IMR-90 (cell line): ENCODE data around the gene MYL10. TPM values are rescaled to one million over a fixed set of nuclear protein-coding genes. Genes with fewer than 3 reads are reported as not detected.

Experiments
- ATAC-seq: fragments of 200-7000 bp; cut with Tn5 transposase; 2 replicates; pipeline ENCODE4 v1.9.1; 2020; ENCODE audit warnings: low read depth, mild to moderate bottlenecking, moderate library complexity
- BruUV-seq: library from RNA; stranded (reverse); fragments of 400-500 nt; replicated peaks from 2 replicates; lab custom pipeline; 2021; lab: Mats Ljungman, UMichigan
- CTCF ChIA-PET: fragments of 300-600 bp; formaldehyde crosslinking; extraction: SDS; loops from one replicate; lab custom pipeline; 2021; ENCODE audit warnings: antibody characterized with exemption; lab: Yijun Ruan, JAX
- POLR2A ChIA-PET: fragments of 300-600 bp; sonication (Branson Sonifier 250); formaldehyde crosslinking; loops from one replicate; lab custom pipeline; 2022; ENCODE audit warnings: antibody characterized with exemption; ENCODE audit not compliant: unreplicated experiment; lab: Charles Lee
- DNase-seq: peaks from one replicate; pipeline ENCODE4 v3.0.0; 2013
- H2AFZ ChIP-seq: replicated peaks from 2 replicates; pipeline ENCODE3; 2013; ENCODE audit warnings: low read length, mild to moderate bottlenecking; ENCODE audit not compliant: poor library complexity
- H2AK5ac ChIP-seq: 2 replicates; pipeline ENCODE4 v1.6.1; 2013; ENCODE audit warnings: low read depth, low read length, inconsistent platforms
- H2AK9ac ChIP-seq: replicated peaks from 2 replicates; pipeline ENCODE3; 2013; ENCODE audit warnings: mild to moderate bottlenecking, low read depth, low read length, moderate library complexity; ENCODE audit not compliant: poor library complexity
- H2BK120ac ChIP-seq: 2 replicates; pipeline ENCODE4 v1.6.1; 2013; ENCODE audit warnings: low read depth, low read length, inconsistent platforms
- H2BK15ac ChIP-seq: 3 replicates; pipeline ENCODE4 v1.6.1; 2013; ENCODE audit warnings: low read depth, low read length, inconsistent platforms
- H2BK20ac ChIP-seq: 2 replicates; pipeline ENCODE4 v1.6.1; 2013; ENCODE audit warnings: low read depth, mild to moderate bottlenecking, inconsistent platforms, low read length, moderate library complexity
- H2BK5ac ChIP-seq: 2 replicates; pipeline ENCODE4 v1.6.1; 2013; ENCODE audit warnings: mild to moderate bottlenecking, low read depth, low read length, inconsistent platforms; ENCODE audit not compliant: poor library complexity, severe bottlenecking
- H3K14ac ChIP-seq: replicated peaks from 2 replicates; pipeline ENCODE4 v1.6.1; 2013; ENCODE audit warnings: low read depth, low read length, inconsistent platforms
- H3K18ac ChIP-seq: 2 replicates; pipeline ENCODE4 v1.6.1; 2013; ENCODE audit warnings: low read depth, low read length, control low read depth
- H3K23ac ChIP-seq: 2 replicates; pipeline ENCODE4 v1.6.1; 2013; ENCODE audit warnings: low read depth, low read length, inconsistent platforms
- H3K27ac ChIP-seq: 2 replicates; pipeline ENCODE4 v1.5.1; 2013; ENCODE audit warnings: mild to moderate bottlenecking, control low read depth, low read length; ENCODE audit not compliant: insufficient read depth
- H3K27me3 ChIP-seq: 2 replicates; pipeline ENCODE4 v1.6.1; 2013; ENCODE audit warnings: low read length; ENCODE audit not compliant: control insufficient read depth, insufficient read depth
- H3K36me3 ChIP-seq: 2 replicates; pipeline ENCODE4 v1.6.1; 2013; ENCODE audit warnings: low read length, mixed read lengths; ENCODE audit not compliant: control insufficient read depth, insufficient read depth
- H3K4ac ChIP-seq: 2 replicates; pipeline ENCODE4 v1.6.1; 2013; ENCODE audit warnings: low read depth, low read length, inconsistent platforms
- H3K4me1 ChIP-seq: 2 replicates; pipeline ENCODE4 v1.6.1; 2013; ENCODE audit warnings: low read length, mixed read lengths; ENCODE audit not compliant: control insufficient read depth, insufficient read depth
- H3K4me2 ChIP-seq: 2 replicates; pipeline ENCODE4 v1.6.1; 2013; ENCODE audit warnings: low read depth, mild to moderate bottlenecking, control low read depth, low read length, moderate library complexity
- H3K4me3 ChIP-seq: 2 replicates; pipeline ENCODE4 v1.5.1; 2013; ENCODE audit warnings: low read depth, mild to moderate bottlenecking, control low read depth, low read length, moderate library complexity; ENCODE audit not compliant: insufficient read depth
- H3K56ac ChIP-seq: 2 replicates; pipeline ENCODE4 v1.6.1; 2013; ENCODE audit warnings: low read length, inconsistent platforms; ENCODE audit not compliant: insufficient read depth; ENCODE audit errors: extremely low read depth
- H3K79me1 ChIP-seq, 2 experiments: 2 replicates each; pipeline ENCODE4 v1.6.1; 2013; ENCODE audit warnings: low read length in 2 of 2, inconsistent platforms in 1 of 2, low read depth in 1 of 2
- H3K9ac ChIP-seq: 2 replicates; pipeline ENCODE4 v1.6.1; 2013; ENCODE audit warnings: low read depth, low read length, control low read depth
- H3K9me1 ChIP-seq: 2 replicates; pipeline ENCODE4 v1.6.1; 2013; ENCODE audit warnings: low read length, inconsistent platforms; ENCODE audit not compliant: insufficient read depth
- H3K9me3 ChIP-seq: 2 replicates; pipeline ENCODE4 v1.6.1; 2013; ENCODE audit warnings: low read length; ENCODE audit not compliant: control insufficient read depth, insufficient read depth
- H4K20me1 ChIP-seq: 2 replicates; pipeline ENCODE4 v1.6.1; 2013; ENCODE audit warnings: low read length, inconsistent platforms; ENCODE audit not compliant: insufficient read depth
- H4K5ac ChIP-seq: 2 replicates; pipeline ENCODE4 v1.6.1; 2013; ENCODE audit warnings: mild to moderate bottlenecking, low read depth, low read length, control low read depth
- H4K8ac ChIP-seq, 2 experiments: 2 replicates each; pipeline ENCODE4 v1.6.1; 2013; ENCODE audit warnings: low read depth in 2 of 2, low read length in 2 of 2, control low read depth in 1 of 2, inconsistent platforms in 1 of 2
- H4K91ac ChIP-seq: 2 replicates; pipeline ENCODE4 v1.6.1; 2013; ENCODE audit warnings: low read depth, low read length, inconsistent platforms; ENCODE audit not compliant: insufficient read depth
- BHLHE40 ChIP-seq: fragments of 150-350 bp; IDR thresholded peaks from 2 replicates; pipeline ENCODE4 v1.6.1; 2016; ENCODE audit warnings: mild to moderate bottlenecking, low read depth, low read length
- CEBPB ChIP-seq: IDR thresholded peaks from 2 replicates; pipeline ENCODE4 v1.6.1; 2012; ENCODE audit warnings: low read depth, low read length, improper control_type of control experiment
- CHD1 ChIP-seq: IDR thresholded peaks from 2 replicates; pipeline ENCODE4 v1.6.1; 2012; ENCODE audit warnings: low read depth, low read length, improper control_type of control experiment
- ELK1 ChIP-seq: fragments of 150-350 bp; IDR thresholded peaks from 2 replicates; pipeline ENCODE4 v1.6.1; 2016; ENCODE audit warnings: low read depth, mild to moderate bottlenecking, low read length, moderate library complexity, borderline replicate concordance
- FOS ChIP-seq: fragments of 150-350 bp; IDR thresholded peaks from 2 replicates; pipeline ENCODE4 v1.6.1; 2016; ENCODE audit warnings: low read depth, low read length
- MAFK ChIP-seq: IDR thresholded peaks from 2 replicates; pipeline ENCODE4 v1.6.1; 2012; ENCODE audit warnings: low read depth, low read length, improper control_type of control experiment
- MXI1 ChIP-seq: IDR thresholded peaks from 2 replicates; pipeline ENCODE4 v1.6.1; 2012; ENCODE audit warnings: low read depth, mild to moderate bottlenecking, low read length, moderate library complexity, borderline replicate concordance
- NFE2L2 ChIP-seq: fragments of 150-350 bp; IDR thresholded peaks from 2 replicates; pipeline ENCODE4 v1.6.1; 2016; ENCODE audit warnings: low read depth, mild to moderate bottlenecking, low read length
- POLR2A ChIP-seq: IDR thresholded peaks from 2 replicates; pipeline ENCODE4 v1.6.1; 2012; ENCODE audit warnings: mild to moderate bottlenecking, low read depth, low read length
- RAD21 ChIP-seq: IDR thresholded peaks from 2 replicates; pipeline ENCODE4 v1.6.1; 2012; ENCODE audit warnings: low read length, improper control_type of control experiment
- RCOR1 ChIP-seq: IDR thresholded peaks from 2 replicates; pipeline ENCODE4 v1.6.1; 2012; ENCODE audit warnings: mild to moderate bottlenecking, low read length, improper control_type of control experiment; ENCODE audit not compliant: insufficient replicate concordance
- RFX5 ChIP-seq: IDR thresholded peaks from 2 replicates; pipeline ENCODE4 v1.8.0; 2012; ENCODE audit warnings: low read depth, mild to moderate bottlenecking, low read length, moderate library complexity
- WGBS, 2 experiments: methylation state at CpG; one replicate each; pipeline versions ENCODE4 v1.1.5 to v1.1.7; 2013; ENCODE audit warnings: missing lambda C conversion rate in 2 of 2; ENCODE audit not compliant: insufficient read length in 1 of 2; ENCODE audit errors: extremely low coverage in 2 of 2; 5-methylcytosine and 5-hydroxymethylcytosine counted together
- dilution Hi-C: fragments of 300-500 bp; cut with HindIII; formaldehyde crosslinking; loops from one replicate; pipeline ENCODE4 v1.14.3; 2018; ENCODE audit warnings: low sequenced_read_pairs; ENCODE audit not compliant: unreplicated experiment
- in situ Hi-C: fragments of 300-500 bp; cut with MboI; formaldehyde crosslinking; loops from 3 replicates; pipeline ENCODE4 v1.14.3; 2019; ENCODE audit warnings: low sequenced_read_pairs, inconsistent platforms, mixed read lengths
- intact Hi-C: fragments of 100-400 bp; cut with micrococcal nuclease; formaldehyde crosslinking; loops from 2 replicates; pipeline ENCODE4 v1.10.0; 2022
- polyA plus RNA-seq, 3 experiments: library from polyadenylated mRNA; depleted of rRNA; stranded (reverse); fragments of >200 nt; gene quantifications; 2 replicates each; pipeline ENCODE4 v1.2.3, GENCODE V29; 2012; ENCODE audit warnings: low replicate concordance in 1 of 3
- total RNA-seq: library from RNA; depleted of rRNA; stranded (reverse); fragments of >200 nt; gene quantifications from 2 replicates; pipeline ENCODE4 v1.2.3, GENCODE V29; 2012
- TF ChIP-seq, protein P1 (sequence below): fragments of 150-350 bp; IDR thresholded peaks from 2 replicates; pipeline ENCODE4 v1.6.1; 2017; ENCODE audit warnings: mild to moderate bottlenecking, antibody characterized with exemption, low read length, low read depth
- TF ChIP-seq, protein P2 (sequence below): conservative IDR thresholded peaks from 2 replicates; pipeline ENCODE4 v1.5.1; 2012; ENCODE audit warnings: mild to moderate bottlenecking, low read depth, low read length, improper control_type of control experiment

MYL10 gene
- total and polyA plus RNA-seq, 2 of the 4 experiments (the other 2 are of a cell fraction): not detected

- Histone ChIP-seq H2BK5ac (no peak overlapping the region), H2BK20ac (no peak overlapping the region), H3K4ac (no peak overlapping the region), H3K14ac (no peak overlapping the region), H2BK15ac (no peak overlapping the region), H2AK5ac (no peak overlapping the region), H3K9me3 (no peaks in the 10 kb centered on the region), H3K4me2 (no peak overlapping the region), H4K8ac (no peak overlapping the region), H3K27ac (no peak overlapping the region), H3K18ac (no peak overlapping the region), H3K56ac (no peak overlapping the region), H2BK120ac (no peak overlapping the region), H3K4me3 (no peak overlapping the region), H3K36me3 (no peaks in the 10 kb centered on the region), H2AFZ (no peak overlapping the region), H2AK9ac (no peak overlapping the region), H3K23ac (no peak overlapping the region), H4K91ac (no peak overlapping the region), H3K9ac (no peak overlapping the region), H4K20me1 (no peaks in the 10 kb centered on the region), H3K79me1 (no peaks in the 10 kb centered on the region), H3K4me1 (no peaks in the 10 kb centered on the region), H3K27me3 (peaks cover 17% of the 10 kb centered on the region; the same call in 1 of the 2 replicates), H3K9me1 (no peaks in the 10 kb centered on the region), H4K5ac (no peak overlapping the region)
- WGBS, 2 experiments: 89% methylated on average over 5 of the region's 26 CpGs; no CpG with 5 or more reads in 1 of the 2 experiments
- no peak for ATAC-seq
- intact Hi-C loops (no loop called here), dilution Hi-C loops (no loop called here), in situ Hi-C loops (loop anchor here (10.0 kb wide), 1 partner anchor 629 kb away; no protein-coding TSS in a partner anchor)
- DNase-seq: no peak
- no TSS peak for BruUV-seq
- ChIA-PET CTCF (no interaction called here), POLR2A (interaction anchor here (0.6 kb wide), 1 partner anchor 61 kb away, joined by 3 read pairs; no protein-coding TSS in a partner anchor)
- TF ChIP-seq MXI1 (no peak), ELK1 (no peak), RAD21 (no peak), FOS (no peak), NFE2L2 (no peak), CHD1 (no peak), CEBPB (no peak), MAFK (no peak), RFX5 (no peak), BHLHE40 (no peak), POLR2A (no peak), RCOR1 (no peak)
- TF ChIP-seq, protein P1, sequence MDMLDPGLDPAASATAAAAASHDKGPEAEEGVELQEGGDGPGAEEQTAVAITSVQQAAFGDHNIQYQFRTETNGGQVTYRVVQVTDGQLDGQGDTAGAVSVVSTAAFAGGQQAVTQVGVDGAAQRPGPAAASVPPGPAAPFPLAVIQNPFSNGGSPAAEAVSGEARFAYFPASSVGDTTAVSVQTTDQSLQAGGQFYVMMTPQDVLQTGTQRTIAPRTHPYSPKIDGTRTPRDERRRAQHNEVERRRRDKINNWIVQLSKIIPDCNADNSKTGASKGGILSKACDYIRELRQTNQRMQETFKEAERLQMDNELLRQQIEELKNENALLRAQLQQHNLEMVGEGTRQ: no peak
- TF ChIP-seq, protein P2, sequence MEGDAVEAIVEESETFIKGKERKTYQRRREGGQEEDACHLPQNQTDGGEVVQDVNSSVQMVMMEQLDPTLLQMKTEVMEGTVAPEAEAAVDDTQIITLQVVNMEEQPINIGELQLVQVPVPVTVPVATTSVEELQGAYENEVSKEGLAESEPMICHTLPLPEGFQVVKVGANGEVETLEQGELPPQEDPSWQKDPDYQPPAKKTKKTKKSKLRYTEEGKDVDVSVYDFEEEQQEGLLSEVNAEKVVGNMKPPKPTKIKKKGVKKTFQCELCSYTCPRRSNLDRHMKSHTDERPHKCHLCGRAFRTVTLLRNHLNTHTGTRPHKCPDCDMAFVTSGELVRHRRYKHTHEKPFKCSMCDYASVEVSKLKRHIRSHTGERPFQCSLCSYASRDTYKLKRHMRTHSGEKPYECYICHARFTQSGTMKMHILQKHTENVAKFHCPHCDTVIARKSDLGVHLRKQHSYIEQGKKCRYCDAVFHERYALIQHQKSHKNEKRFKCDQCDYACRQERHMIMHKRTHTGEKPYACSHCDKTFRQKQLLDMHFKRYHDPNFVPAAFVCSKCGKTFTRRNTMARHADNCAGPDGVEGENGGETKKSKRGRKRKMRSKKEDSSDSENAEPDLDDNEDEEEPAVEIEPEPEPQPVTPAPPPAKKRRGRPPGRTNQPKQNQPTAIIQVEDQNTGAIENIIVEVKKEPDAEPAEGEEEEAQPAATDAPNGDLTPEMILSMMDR: no peak
These were observed 23.2 kb downstream of the MYL10 start for GRCh38 chr7:101605611-101606497.
